T-helper 2 cell (primary cell): ENCODE data around the gene OAS3.

Source experiments
- DNase-seq, 5 experiments: peaks; one replicate each; pipeline versions ENCODE4 v3.0.0 to v3.0.0-alpha.2; 2012 to 2022

Gene OAS3

DNA sequence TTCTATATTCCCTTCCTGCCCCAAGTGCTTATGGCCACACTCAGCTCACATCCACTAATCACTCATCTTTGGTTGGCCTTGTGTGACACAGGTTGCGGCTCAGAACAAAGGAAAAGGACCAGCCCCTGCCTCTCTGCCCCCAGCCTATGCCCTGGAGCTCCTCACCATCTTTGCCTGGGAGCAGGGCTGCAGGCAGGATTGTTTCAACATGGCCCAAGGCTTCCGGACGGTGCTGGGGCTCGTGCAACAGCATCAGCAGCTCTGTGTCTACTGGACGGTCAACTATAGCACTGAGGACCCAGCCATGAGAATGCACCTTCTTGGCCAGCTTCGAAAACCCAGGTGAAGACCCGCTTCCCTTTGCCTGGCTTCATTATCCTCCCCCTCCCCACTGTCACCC is 24.3 kb downstream of the OAS3 start:
- no peak for DNase-seq

DNA sequence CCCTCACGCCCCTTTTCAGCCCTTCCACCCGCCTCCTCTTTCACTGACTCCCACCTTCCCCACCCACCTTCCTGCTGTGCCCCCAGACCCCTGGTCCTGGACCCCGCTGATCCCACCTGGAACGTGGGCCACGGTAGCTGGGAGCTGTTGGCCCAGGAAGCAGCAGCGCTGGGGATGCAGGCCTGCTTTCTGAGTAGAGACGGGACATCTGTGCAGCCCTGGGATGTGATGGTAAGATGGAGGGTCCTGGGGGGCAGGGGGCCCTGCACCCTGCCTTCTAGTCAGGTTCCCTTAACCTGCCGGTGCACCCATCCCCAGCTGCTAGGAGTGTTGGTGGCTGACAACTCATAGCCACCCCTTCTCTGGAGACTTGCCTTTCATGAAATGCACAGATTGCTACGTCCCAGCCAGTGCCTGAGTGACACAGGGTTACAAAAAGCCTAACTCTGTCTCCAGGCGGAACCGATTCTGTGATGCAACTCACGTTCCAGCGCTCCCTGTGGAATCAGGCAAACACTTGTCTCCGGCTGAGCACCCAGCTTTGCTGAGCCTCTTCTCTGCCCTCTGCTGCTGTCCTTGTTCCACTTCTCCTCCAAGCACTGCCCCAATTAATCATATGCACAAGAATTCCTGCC is 25.1 kb downstream of the OAS3 start:
- DNase-seq, result no peak

DNA sequence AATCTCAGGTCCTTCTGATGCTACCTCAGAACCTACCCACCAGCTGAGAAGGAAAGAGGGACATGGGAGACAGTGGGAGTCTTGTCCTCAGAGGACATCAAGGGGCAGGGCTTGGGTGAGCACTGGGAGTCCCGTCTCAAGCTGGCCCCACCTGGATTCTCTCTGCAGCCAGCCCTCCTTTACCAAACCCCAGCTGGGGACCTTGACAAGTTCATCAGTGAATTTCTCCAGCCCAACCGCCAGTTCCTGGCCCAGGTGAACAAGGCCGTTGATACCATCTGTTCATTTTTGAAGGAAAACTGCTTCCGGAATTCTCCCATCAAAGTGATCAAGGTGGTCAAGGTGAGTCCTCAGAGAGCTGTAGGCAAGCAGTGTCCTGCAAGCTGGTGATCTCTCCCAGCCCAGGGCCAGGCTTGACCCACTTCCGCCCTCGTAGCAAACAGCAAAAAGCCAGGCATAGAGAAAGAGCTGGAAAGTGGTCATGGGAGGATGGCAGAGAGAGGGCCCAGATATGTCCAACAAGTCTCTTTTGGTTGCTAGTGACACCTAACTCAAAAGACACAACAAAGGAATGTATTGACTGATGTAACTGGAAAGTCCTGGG is 25.9 kb downstream of the OAS3 start:
- DNase-seq, result no peak

DNA sequence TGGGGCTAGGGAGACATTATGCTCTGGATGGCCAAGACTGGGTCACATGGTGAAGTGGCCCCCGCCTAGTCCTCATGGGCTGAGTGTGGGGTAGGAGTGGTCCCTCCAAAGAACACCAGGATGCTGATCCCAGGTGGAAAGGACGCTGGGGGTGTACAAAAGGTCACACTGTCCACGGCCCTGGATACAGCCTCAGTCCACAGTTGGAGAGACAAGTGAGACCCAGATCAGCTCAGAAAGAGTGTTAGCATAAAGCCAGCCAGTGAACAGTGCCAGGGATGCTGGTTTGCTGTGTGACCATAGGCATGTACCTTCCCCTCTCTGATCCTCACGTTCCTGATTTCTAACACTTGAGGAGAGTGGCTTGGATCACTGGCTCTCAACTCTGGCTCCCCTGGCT is 26.6 kb downstream of the OAS3 start:
- DNase-seq, result no peak

DNA sequence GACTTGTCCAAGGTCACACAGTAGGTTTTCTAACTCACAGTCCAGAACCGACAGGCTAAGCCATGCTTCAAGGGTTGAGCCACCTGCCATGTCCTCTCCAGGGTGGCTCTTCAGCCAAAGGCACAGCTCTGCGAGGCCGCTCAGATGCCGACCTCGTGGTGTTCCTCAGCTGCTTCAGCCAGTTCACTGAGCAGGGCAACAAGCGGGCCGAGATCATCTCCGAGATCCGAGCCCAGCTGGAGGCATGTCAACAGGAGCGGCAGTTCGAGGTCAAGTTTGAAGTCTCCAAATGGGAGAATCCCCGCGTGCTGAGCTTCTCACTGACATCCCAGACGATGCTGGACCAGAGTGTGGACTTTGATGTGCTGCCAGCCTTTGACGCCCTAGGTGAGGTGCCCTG is 27.4 kb downstream of the OAS3 start:
- DNase-seq, result no peak

DNA sequence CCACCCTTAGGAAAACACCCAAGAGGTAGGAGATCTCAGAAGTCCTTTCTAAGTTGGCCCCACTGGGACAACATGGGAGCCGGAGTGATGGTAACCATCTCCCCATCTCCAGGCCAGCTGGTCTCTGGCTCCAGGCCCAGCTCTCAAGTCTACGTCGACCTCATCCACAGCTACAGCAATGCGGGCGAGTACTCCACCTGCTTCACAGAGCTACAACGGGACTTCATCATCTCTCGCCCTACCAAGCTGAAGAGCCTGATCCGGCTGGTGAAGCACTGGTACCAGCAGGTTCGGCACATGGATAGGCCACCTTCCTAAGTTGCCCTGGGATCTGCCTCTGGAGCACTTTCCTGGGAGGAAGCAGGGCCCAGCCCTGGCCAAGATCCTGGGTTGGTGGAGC is 29.0 kb downstream of the OAS3 start:
- DNase-seq, result no peak

DNA sequence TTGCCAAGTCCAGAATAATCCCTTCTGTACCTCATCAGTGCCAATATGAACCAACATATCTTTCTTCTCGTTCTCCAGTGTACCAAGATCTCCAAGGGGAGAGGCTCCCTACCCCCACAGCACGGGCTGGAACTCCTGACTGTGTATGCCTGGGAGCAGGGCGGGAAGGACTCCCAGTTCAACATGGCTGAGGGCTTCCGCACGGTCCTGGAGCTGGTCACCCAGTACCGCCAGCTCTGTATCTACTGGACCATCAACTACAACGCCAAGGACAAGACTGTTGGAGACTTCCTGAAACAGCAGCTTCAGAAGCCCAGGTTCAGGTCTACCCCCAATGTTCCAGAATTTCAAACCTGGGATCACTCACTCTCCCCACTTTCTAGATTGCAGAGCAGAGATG is 29.6 kb downstream of the OAS3 start:
- no peak for DNase-seq

DNA sequence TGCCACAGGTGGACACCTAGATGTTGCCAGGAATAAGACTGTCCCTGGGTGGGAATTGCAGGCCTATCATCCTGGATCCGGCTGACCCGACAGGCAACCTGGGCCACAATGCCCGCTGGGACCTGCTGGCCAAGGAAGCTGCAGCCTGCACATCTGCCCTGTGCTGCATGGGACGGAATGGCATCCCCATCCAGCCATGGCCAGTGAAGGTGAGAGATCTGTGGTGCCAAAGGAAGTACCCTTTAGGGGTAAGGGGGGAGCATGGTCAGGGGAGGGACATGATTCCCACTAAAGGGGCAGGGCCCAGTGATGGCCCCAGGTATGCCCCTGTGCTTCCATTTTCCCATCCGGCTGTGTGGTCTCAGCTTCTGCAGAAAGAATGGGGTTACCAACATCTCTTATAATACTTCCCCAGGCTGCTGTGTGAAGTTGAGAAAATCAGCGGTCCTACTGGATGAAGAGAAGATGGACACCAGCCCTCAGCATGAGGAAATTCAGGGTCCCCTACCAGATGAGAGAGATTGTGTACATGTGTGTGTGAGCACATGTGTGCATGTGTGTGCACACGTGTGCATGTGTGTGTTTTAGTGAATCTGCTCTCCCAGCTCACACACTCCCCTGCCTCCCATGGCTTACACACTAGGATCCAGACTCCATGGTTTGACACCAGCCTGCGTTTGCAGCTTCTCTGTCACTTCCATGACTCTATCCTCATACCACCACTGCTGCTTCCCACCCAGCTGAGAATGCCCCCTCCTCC is 31.5 kb downstream of the OAS3 start:
- DNase-seq, result no peak

DNA sequence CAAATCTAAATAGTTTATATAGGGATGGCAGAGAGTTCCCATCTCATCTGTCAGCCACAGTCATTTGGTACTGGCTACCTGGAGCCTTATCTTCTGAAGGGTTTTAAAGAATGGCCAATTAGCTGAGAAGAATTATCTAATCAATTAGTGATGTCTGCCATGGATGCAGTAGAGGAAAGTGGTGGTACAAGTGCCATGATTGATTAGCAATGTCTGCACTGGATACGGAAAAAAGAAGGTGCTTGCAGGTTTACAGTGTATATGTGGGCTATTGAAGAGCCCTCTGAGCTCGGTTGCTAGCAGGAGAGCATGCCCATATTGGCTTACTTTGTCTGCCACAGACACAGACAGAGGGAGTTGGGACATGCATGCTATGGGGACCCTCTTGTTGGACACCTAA is 32.1 kb downstream of the OAS3 start:
- no peak for DNase-seq

DNA sequence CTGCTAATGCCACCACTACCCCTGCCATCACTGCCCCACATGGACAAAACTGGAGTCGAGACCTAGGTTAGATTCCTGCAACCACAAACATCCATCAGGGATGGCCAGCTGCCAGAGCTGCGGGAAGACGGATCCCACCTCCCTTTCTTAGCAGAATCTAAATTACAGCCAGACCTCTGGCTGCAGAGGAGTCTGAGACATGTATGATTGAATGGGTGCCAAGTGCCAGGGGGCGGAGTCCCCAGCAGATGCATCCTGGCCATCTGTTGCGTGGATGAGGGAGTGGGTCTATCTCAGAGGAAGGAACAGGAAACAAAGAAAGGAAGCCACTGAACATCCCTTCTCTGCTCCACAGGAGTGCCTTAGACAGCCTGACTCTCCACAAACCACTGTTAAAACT is 33.0 kb downstream of the OAS3 start:
- DNase-seq, result no peak

DNA sequence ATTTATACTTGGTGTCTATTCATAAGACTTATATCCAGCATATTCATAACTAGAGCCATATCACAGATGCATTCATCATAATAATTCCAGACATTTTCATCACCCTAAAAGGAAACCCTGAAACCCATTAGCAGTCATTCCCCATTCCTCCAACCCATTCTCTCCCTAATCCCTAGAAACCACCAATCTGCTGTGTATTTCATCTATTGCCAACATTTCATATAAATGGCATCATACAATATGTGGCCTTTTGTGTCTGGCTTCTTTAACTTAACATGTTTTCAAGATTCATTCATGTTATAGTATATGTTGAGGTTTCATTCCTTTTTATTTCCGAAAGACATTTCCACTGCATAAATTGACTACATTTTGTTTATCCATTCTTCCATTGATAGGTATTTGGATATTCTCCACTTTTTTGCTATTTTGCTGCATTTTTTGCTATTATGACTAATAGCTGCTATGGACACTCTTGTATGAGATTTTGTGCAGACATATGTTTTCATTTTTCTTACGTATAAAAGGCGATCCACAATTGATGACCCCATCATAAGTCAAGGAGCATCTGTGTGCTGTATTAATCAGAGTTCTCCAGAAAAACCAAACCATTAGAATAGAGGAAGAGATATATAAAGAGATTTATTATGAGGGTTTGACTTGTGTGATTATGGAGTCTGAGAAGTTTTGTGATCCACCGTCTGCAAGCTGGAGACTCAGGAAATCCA is 34.9 kb downstream of the OAS3 start:
- no peak for DNase-seq

DNA sequence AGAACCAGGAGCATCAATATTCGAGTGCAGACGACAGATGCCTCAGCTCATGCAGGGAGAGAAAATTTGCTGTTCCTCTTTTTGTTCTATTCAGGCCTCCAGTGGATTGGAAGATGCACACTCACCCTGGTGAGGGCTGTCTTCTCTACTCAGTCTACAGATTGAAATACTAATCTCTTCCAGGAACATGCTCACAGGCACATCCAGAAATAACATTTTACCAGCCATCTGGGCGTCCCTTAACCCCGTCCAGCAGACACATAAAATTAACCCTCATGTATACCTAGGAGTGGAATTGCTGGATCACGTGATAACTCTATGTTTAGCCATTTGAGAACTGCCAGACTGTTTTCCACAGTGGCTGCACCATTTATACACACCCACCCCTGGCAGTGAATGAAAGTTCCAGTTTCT is 35.6 kb downstream of the OAS3 start:
- no peak for DNase-seq

DNA sequence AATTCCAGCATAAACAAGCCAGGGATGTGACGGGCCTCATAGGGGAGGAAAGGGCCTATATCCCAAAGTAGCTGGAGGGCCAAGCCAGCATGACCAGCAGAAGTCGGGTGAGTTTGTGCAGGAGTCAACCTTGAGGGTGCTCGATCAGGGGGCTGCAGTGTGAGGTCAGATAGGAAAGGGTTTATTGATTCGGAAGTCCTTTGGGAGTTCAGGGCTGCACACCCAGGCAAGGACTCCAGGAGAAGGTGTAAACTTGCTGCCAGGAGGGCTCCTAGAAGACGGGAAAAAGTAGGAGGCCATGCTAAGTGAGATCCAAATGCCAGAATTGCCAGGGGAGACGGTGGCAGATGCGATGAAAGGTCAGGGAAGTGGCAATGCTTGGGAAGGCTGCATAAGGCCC is 36.6 kb downstream of the OAS3 start:
- DNase-seq, result no peak

DNA sequence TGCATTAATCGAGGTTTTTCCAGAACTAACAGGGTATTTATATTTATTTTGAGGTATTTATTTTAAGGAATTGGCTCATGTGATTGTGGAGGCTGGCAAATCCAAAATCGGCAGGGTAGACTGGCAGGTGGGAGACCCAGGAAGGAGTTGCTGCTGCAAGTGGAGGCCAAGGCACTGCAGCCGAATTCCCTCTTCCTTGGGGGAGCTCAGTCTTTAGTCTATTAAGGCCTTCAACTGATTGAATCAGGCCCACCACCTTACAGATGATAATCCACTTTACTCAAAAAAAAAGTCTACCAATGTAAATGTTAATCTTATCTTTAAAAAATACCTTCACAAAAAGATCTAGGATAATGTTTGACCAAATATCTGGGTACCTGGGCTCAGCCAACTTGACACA is 38.9 kb downstream of the OAS3 start:
- no peak for DNase-seq

DNA sequence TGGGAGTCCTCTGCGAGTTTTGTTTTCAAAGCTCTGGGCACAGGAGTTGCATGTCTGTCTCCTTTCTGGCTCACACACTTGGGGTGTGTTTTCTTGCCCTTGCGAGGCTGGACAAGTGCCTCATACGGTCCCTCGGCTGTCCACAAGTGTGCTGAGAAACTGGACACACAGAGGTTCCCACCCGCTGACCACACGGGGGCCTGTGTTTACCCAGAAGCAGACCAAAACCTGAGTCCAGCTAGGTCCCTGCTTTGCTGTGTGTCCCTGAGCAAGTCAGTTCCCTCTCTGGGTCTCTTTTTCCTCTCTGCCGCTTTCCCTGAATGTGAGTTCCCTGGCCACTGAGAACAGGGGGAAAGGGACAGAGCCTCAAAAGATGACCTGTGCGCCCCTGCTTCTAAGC is 39.4 kb downstream of the OAS3 start:
- no peak for DNase-seq

DNA sequence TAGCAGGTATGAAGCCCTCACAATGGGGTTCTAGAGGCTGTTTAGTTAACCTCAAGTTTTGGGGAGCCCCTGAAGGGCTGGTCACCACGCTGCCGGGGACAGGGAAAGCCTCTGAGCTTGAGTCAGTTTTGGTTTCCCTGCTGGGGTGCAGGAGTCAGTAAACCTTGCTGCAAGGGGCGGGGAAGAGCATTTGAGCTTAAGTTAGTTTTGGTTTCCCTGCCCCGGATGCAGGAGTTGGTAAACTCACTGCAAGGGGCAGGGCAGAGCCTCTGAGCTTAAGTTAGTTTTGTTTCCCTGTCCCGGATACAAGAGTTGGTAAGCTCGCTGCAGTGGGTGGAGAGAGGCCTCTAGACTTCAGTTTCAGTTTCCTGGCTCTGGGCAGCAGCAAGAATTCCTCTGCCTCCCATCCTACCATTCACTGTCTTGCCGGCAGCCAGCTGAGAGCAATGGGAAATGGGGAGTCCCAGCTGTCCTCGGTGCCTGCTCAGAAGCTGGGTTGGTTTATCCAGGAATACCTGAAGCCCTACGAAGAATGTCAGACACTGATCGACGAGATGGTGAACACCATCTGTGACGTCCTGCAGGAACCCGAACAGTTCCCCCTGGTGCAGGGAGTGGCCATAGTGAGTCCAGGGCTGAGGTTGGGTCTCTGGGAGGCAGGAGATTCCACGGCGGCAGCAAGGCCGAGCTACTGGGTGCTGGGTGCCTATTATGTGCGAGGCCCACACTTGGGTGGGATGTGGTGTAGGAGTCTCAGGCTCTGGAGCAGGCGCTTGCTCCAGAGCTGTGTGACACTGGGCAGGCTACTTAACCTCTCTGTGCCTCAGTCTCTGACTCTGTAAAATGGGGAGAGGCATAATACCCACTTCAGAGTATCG is 40.1 kb downstream of the OAS3 start, which contains the start of gene OAS2:
Gene OAS2, plus strand, starts transcription at position 357 of the 878 bp plus-strand sequence. Its CDS starts 90 bp downstream, at position 447.
- peak; percentile 23 to 98 (median 60) for DNase-seq

DNA sequence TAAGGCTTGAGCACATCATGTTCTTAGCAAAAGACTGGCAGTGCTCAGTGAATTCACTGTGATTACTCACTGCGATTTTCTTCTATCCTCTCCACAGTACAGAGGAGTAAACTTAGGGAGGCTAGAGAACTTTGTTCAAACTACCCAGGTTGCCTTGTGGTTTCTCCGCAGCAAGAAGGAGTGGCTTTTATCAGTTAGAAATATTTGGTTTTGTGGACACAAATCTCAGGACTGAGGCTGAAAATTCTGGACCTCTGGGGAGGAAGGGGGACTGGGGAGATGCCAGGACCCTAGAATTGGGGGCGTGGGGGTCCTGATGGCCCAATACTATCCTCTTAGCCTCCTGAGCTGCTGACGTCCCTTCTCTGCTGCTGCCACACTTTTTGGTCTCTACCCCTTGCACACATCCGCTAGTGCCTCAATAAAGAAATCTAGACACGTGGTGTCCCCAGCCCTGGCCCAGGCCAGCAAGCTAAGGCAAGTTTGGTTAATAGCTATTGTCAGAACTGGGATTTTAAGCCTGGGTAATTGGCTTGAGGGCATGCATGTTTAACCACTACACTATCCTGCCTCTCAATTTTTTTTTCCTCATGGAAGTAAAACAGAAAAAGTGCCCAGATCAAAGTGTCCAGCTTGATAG is 40.9 kb downstream of the OAS3 start:
- peak in 1 of 5 experiments; percentile 83 for DNase-seq

DNA sequence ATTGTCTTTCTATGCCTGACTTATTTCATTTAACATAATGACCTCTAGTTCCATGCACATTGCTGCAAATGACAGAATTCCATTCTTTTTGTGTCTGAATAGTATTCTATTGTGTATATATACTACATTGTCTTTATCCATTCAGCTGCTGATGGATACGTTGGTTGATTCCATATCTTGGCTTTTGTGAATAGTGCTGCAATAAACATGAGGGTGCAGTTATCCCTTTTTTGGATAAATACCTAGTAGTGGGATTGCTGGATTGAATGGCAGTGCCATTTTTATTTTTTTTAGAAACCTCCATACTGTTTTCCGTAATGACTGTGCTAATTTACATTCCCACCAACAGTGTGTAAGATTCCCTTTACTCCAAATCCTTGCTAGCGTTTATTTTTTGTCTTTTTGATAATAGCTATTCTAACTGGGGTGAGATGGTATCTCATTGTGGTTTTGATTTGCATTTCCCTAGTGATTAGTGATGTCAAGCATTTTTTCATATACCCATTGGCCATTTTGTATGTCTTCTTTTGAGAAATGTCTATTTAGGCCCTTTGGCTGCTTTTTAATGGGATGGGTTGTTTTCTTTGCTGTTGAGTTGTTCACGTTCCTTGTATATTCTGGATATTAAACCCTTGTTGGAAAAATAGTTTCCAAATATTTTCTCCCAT is 42.4 kb downstream of the OAS3 start:
- peak in 2 of 5 experiments; percentile 22 to 64 for DNase-seq

DNA sequence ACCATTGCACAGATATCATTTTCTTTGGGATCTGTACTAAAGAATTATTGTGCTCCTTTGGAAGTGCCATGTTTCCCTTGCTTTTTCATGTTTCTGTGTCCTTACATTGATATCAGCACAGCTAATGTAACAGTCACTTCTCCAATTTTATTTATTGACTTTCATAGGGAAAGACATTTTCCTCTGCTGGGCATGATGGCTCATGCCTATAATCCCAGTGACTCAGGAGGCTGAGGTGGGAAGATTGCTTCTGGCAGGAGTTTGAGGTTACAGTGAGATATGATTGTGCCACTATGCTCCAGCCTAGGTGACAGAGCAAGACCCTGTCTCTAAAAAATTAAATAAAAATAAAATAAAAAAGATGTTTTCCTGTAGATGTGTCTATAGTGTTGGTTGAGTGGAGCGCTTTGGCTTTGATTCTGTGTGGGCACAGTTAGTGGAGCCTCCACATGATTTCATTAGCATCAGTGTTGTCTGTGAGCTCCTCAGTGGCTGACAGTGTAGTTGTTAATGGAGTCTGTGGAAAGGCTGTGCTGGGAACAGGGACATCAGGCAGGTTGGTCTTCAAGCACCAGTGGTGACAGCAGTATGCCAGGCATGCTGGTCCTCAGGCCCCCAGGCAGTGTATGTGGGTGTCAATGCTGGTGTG is 47.5 kb downstream of the OAS3 start:
- no peak for DNase-seq

DNA sequence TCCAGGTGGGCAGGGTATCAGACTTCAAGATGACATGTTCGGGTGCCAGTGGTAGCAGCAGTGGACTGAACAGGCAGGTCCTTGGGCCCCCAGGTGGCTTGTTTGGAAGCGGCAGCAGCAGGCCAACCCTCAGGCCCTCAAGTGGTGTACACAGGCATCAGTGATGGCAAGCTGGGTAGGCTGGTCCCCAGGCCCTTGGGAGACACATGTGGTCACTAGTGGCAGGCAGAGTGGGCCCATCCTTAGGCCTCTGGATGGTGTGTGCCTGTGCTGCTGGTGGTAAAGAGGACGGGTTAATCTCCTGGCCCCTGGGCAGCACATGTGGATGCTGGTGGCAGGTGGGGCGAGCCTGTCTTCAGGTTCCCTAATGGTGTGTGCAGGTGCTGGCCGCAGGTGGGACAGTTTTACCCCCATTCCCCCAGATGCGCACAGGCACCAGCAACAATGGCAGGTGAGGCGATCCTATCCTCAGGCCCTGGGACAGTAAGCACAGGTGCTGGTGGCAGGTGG is 48.1 kb downstream of the OAS3 start:
- DNase-seq, result no peak

DNA sequence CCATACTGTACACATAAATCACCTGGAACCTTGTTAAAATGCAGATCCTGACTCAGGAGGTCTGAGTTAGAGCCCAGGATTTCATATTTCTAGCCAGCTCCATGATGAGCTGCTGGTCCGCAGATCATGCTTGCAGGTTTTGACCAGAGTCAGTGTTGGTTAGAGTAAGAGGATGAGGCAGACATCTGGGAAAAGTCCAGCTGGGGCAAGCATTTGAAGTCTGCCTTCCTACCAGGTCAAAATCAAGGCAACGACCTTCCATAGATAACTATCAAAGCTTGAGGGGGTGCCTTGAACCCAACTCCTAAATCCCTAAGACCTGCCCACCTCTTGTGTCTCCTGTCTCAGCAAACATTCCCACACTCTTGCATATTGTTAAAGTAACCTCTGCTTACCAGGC is 49.3 kb downstream of the OAS3 start:
- no peak for DNase-seq
